HCT116 (cell line): ENCODE data around the gene WDR27. TPM values are rescaled to one million over a fixed set of nuclear protein-coding genes. Genes with fewer than 3 reads are reported as not detected.

Experiments used
- ATAC-seq: fragments of 200-7000 bp; cut with Tn5 transposase; 2 replicates; pipeline ENCODE4 v1.9.1; 2020; ENCODE audit warnings: mild to moderate bottlenecking, moderate library complexity
- BruUV-seq: library from RNA; stranded (reverse); fragments of 400-500 nt; replicated peaks from 2 replicates; lab custom pipeline; 2021; lab: Mats Ljungman, UMichigan
- CTCF ChIA-PET: fragments of 300-600 bp; sonication (Branson Sonifier 250); formaldehyde crosslinking; loops from one replicate; lab custom pipeline; 2021; ENCODE audit warnings: antibody characterized with exemption; lab: Charles Lee
- POLR2A ChIA-PET: fragments of 300-600, 350-600 bp; sonication (Branson Sonifier 250); formaldehyde crosslinking; loops from one replicate; lab custom pipeline; 2021; ENCODE audit warnings: antibody characterized with exemption; lab: Charles Lee
- RAD21 ChIA-PET, 2 experiments: fragments of 300-600 bp; sonication (Branson Sonifier 250); formaldehyde crosslinking; loops; one replicate each; lab custom pipeline; 2023; ENCODE audit warnings: low total read pairs in 2 of 2; ENCODE audit not compliant: uncharacterized antibody in 2 of 2, unreplicated experiment in 2 of 2, low non-redundant PET in 1 of 2; lab: Charles Lee
- DNase-seq: peaks from one replicate; pipeline ENCODE4 v3.0.0-alpha.2; 2010; ENCODE audit warnings: low read depth, low spot score
- H2AFZ ChIP-seq: fragments of 200-600 bp; shearing (Covaris generic), sonication (generic); 2 replicates; pipeline ENCODE4 v1.6.1; 2017; ENCODE audit warnings: low read depth, mixed run types, mixed read lengths, antibody characterized with exemption, low read length; ENCODE audit not compliant: poor library complexity, severe bottlenecking
- H3K27ac ChIP-seq: 2 replicates; pipeline ENCODE4 v1.5.1; 2012; ENCODE audit warnings: low read depth, low read length
- H3K27me3 ChIP-seq: fragments of 200-600 bp; sonication (generic); 2 replicates; pipeline ENCODE4 v1.6.1; 2016; ENCODE audit warnings: mixed run types, low read length, mixed read lengths; ENCODE audit not compliant: insufficient read depth
- H3K36me3 ChIP-seq, 2 experiments: fragments of 200-500 bp in 1 of 2; fragments of 200-600 bp in 1 of 2; sonication (Bioruptor generic) in 1 of 2; sonication (generic) in 1 of 2; 2 replicates each; pipeline versions ENCODE4 v1.5.1 to v1.6.1; 2014 to 2016; ENCODE audit warnings: low read length in 2 of 2, inconsistent platforms in 1 of 2, mixed read lengths in 1 of 2, mixed run types in 1 of 2; ENCODE audit not compliant: insufficient read depth in 2 of 2, control insufficient read depth in 1 of 2
- H3K4me1 ChIP-seq, 2 experiments: fragments of 200-600 bp in 1 of 2; sonication (generic) in 1 of 2; 2 replicates each; pipeline versions ENCODE4 v1.5.1 to v1.6.1; 2012 to 2017; ENCODE audit warnings: low read length in 2 of 2, inconsistent platforms in 1 of 2, mild to moderate bottlenecking in 1 of 2, mixed read lengths in 1 of 2, mixed run types in 1 of 2, moderate library complexity in 1 of 2; ENCODE audit not compliant: insufficient read depth in 2 of 2, control insufficient read depth in 1 of 2
- H3K4me2 ChIP-seq: fragments of 200-600 bp; sonication (generic); 2 replicates; pipeline ENCODE4 v1.6.1; 2017; ENCODE audit warnings: mixed run types, low read length, mixed read lengths
- H3K4me3 ChIP-seq, 2 experiments: fragments of 200-600 bp in 1 of 2; sonication (generic) in 1 of 2; replicated peaks in 1 of 2; 2 replicates each; pipeline ENCODE4 v1.5.1; 2011 to 2016; ENCODE audit warnings: low read length in 2 of 2, control low read depth in 1 of 2, low read depth in 1 of 2, mild to moderate bottlenecking in 1 of 2, mixed read lengths in 1 of 2, mixed run types in 1 of 2
- H3K79me2 ChIP-seq: fragments of 200-600 bp; sonication (generic); 2 replicates; pipeline ENCODE4 v1.6.1; 2017; ENCODE audit warnings: mild to moderate bottlenecking, mixed run types, low read length, moderate library complexity, mixed read lengths; ENCODE audit not compliant: insufficient read depth
- H3K9ac ChIP-seq: fragments of 200-600 bp; sonication (generic); 2 replicates; pipeline ENCODE4 v1.6.1; 2016; ENCODE audit warnings: low read length, mixed read lengths
- H3K9me2 ChIP-seq: fragments of 200-600 bp; sonication (generic), shearing (Covaris generic); 2 replicates; pipeline ENCODE4 v1.6.1; 2017; ENCODE audit warnings: mixed run types, mild to moderate bottlenecking, moderate library complexity; ENCODE audit not compliant: insufficient read depth
- H3K9me3 ChIP-seq, 2 experiments: fragments of 200-500 bp in 1 of 2; fragments of 200-600 bp in 1 of 2; sonication (Bioruptor generic) in 1 of 2; sonication (generic) in 1 of 2; 2 replicates each; pipeline ENCODE4 v1.6.1; 2014 to 2017; ENCODE audit warnings: low read length in 2 of 2, mixed read lengths in 2 of 2, inconsistent platforms in 1 of 2, low read depth in 1 of 2, mild to moderate bottlenecking in 1 of 2, mixed run types in 1 of 2, moderate library complexity in 1 of 2; ENCODE audit not compliant: control insufficient read depth in 1 of 2, insufficient read depth in 1 of 2
- H4K20me1 ChIP-seq: fragments of 200-600 bp; sonication (generic), shearing (Covaris generic); 2 replicates; pipeline ENCODE4 v1.6.1; 2017; ENCODE audit warnings: mixed run types, mild to moderate bottlenecking, moderate library complexity; ENCODE audit not compliant: insufficient read depth
- CBX3 ChIP-seq: IDR thresholded peaks from 2 replicates; pipeline ENCODE4 v1.6.1; 2012; ENCODE audit warnings: low read depth
- CEBPB ChIP-seq: IDR thresholded peaks from 2 replicates; pipeline ENCODE4 v1.6.1; 2012; ENCODE audit warnings: low read depth
- EGR1 ChIP-seq: IDR thresholded peaks from 2 replicates; pipeline ENCODE4 v1.6.1; 2012; ENCODE audit warnings: low read depth
- ELF1 ChIP-seq: IDR thresholded peaks from 2 replicates; pipeline ENCODE4 v1.6.1; 2012; ENCODE audit warnings: low read depth, borderline replicate concordance
- EZH2 ChIP-seq: fragments of 200-600 bp; sonication (generic); IDR thresholded peaks from 2 replicates; pipeline ENCODE4 v1.6.1; 2017; ENCODE audit warnings: antibody characterized with exemption, mixed run types
- FOSL1 ChIP-seq: IDR thresholded peaks from 2 replicates; pipeline ENCODE4 v1.6.1; 2012; ENCODE audit warnings: low read depth
- POLR2A ChIP-seq: IDR thresholded peaks from 2 replicates; pipeline ENCODE4 v1.7.0; 2011; ENCODE audit warnings: borderline replicate concordance; ENCODE audit not compliant: insufficient read depth, insufficient read length; ENCODE audit errors: extremely low read depth
- POLR2AphosphoS5 ChIP-seq: IDR thresholded peaks from 2 replicates; pipeline ENCODE4 v1.6.1; 2011; ENCODE audit warnings: mild to moderate bottlenecking, low read depth, low read length, moderate library complexity
- RAD21 ChIP-seq: IDR thresholded peaks from 2 replicates; pipeline ENCODE4 v1.6.1; 2012; ENCODE audit warnings: low read depth, mild to moderate bottlenecking
- SIN3A ChIP-seq: IDR thresholded peaks from 2 replicates; pipeline ENCODE4 v1.6.1; 2012; ENCODE audit warnings: low read depth
- SP1 ChIP-seq: IDR thresholded peaks from 2 replicates; pipeline ENCODE4 v1.6.1; 2012; ENCODE audit warnings: low read depth
- SRF ChIP-seq: IDR thresholded peaks from 2 replicates; pipeline ENCODE4 v1.6.1; 2012; ENCODE audit warnings: low read depth
- TCF7L2 ChIP-seq: IDR thresholded peaks from 2 replicates; pipeline ENCODE4 v1.7.0; 2011; ENCODE audit warnings: borderline replicate concordance, inconsistent platforms; ENCODE audit not compliant: insufficient read depth, insufficient read length; ENCODE audit errors: extremely low read depth
- YY1 ChIP-seq: IDR thresholded peaks from 2 replicates; pipeline ENCODE4 v1.6.1; 2011; ENCODE audit warnings: low read length, low read depth, moderate library complexity, mild to moderate bottlenecking; ENCODE audit not compliant: insufficient replicate concordance; ENCODE audit errors: extremely low read depth
- ZFX ChIP-seq: fragments of 450-650 bp; IDR thresholded peaks from 2 replicates; pipeline ENCODE4 v1.6.1; 2017
- intact Hi-C: fragments of 100-400 bp; cut with micrococcal nuclease; formaldehyde crosslinking; loops from 2 replicates; pipeline ENCODE4 v1.10.0; 2022
- total RNA-seq: library from RNA; stranded (reverse); gene quantifications from one replicate; pipeline ENCODE4 v1.2.1, GENCODE V29; 2021; ENCODE audit not compliant: unreplicated experiment
- TF ChIP-seq, protein P1 (sequence below): IDR thresholded peaks from 2 replicates; pipeline ENCODE4 v1.6.1; 2011; ENCODE audit warnings: mild to moderate bottlenecking, low read length, moderate library complexity; ENCODE audit not compliant: insufficient replicate concordance; ENCODE audit errors: extremely low read depth
- TF ChIP-seq, protein P2 (sequence below), 3 experiments: fragments of 200-600 bp in 1 of 3; sonication (generic) in 1 of 3; IDR thresholded peaks in 2 of 3; conservative IDR thresholded peaks in 1 of 3; 2 replicates each; pipeline ENCODE4 v1.5.1; 2012 to 2017; ENCODE audit warnings: low read depth in 2 of 3, low read length in 2 of 3, antibody characterized with exemption in 1 of 3, borderline replicate concordance in 1 of 3, control low read depth in 1 of 3, mild to moderate bottlenecking in 1 of 3, mixed read lengths in 1 of 3, mixed run types in 1 of 3, moderate library complexity in 1 of 3; ENCODE audit not compliant: insufficient read depth in 1 of 3

WDR27 gene
- total RNA-seq, 1 experiment from 2014 or later = 60.6 TPM

DNA sequence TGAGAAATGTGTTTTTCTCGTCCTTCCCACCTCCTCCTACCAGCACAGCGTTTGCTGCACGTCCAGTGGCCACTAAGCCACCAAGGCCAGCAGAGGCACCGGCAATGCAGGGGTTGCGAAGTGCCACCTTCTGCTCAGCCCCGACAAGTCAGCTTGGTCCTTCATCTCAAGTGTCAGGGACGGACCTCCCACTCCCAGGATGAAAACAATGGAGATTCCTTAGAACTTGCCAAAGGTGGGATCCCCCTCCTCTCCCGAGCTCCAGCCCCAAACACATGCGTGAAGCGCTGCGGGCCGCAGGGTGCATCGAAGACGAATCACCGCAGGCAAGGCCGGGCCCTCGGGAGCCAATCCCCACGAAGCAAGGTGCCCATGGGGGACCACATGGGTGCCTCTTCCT, 60.8 kb downstream of the WDR27 start (continued):
- TF ChIP-seq TCF7L2 (no peak), YY1 (no peak), SRF (no peak), RAD21 (no peak), EZH2 (no peak), ELF1 (no peak), SIN3A (no peak)
- TF ChIP-seq, protein P1, sequence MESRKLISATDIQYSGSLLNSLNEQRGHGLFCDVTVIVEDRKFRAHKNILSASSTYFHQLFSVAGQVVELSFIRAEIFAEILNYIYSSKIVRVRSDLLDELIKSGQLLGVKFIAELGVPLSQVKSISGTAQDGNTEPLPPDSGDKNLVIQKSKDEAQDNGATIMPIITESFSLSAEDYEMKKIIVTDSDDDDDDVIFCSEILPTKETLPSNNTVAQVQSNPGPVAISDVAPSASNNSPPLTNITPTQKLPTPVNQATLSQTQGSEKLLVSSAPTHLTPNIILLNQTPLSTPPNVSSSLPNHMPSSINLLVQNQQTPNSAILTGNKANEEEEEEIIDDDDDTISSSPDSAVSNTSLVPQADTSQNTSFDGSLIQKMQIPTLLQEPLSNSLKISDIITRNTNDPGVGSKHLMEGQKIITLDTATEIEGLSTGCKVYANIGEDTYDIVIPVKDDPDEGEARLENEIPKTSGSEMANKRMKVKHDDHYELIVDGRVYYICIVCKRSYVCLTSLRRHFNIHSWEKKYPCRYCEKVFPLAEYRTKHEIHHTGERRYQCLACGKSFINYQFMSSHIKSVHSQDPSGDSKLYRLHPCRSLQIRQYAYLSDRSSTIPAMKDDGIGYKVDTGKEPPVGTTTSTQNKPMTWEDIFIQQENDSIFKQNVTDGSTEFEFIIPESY = no peak
- TF ChIP-seq, protein P2, sequence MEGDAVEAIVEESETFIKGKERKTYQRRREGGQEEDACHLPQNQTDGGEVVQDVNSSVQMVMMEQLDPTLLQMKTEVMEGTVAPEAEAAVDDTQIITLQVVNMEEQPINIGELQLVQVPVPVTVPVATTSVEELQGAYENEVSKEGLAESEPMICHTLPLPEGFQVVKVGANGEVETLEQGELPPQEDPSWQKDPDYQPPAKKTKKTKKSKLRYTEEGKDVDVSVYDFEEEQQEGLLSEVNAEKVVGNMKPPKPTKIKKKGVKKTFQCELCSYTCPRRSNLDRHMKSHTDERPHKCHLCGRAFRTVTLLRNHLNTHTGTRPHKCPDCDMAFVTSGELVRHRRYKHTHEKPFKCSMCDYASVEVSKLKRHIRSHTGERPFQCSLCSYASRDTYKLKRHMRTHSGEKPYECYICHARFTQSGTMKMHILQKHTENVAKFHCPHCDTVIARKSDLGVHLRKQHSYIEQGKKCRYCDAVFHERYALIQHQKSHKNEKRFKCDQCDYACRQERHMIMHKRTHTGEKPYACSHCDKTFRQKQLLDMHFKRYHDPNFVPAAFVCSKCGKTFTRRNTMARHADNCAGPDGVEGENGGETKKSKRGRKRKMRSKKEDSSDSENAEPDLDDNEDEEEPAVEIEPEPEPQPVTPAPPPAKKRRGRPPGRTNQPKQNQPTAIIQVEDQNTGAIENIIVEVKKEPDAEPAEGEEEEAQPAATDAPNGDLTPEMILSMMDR (IDR thresholded peaks at IDR 0.05 in 2 of 3, conservative IDR thresholded peaks at IDR 0.05 in 1 of 3; ENCODE audit: borderline replicate concordance in 1 of 3, insufficient read depth in 1 of 3, low read depth in 2 of 3, low read length in 2 of 3) = no peak

DNA sequence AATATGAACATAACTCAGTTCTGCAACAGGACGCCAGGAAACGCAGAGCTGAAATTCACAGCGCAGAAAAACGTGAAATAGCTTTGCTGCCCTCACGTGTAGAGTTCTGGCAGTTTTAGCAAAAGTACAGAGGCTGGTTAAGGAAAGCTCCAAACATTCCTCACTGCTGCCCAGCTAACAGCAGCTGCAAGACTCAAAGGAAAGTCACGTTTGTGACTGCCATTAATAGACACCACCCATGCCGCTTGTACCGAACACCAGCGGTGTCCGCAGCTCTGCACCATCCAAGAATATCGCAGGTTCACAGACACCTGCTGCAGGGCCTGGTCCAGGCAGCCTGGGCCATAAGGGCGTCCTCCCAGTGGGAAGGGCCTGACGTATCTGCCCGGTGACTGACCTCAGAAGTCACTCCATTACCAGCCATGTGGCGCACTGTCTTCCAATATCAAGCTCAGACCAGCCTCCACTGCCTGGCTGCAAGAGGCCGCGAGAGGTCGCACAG, 61.4 kb downstream of the WDR27 start:
- Histone ChIP-seq H3K27ac (no peak overlapping the region), H3K79me2 (no peaks in the 10 kb centered on the region), H3K4me1 (peaks cover 0 to 6% of the 10 kb centered on the region in 2 experiments; a peak in 2 of 4 replicates), H3K9ac (no peak overlapping the region), H3K27me3 (no peaks in the 10 kb centered on the region), H3K4me3 (no peak overlapping the region), H3K9me2 (no peaks in the 10 kb centered on the region), H4K20me1 (no peaks in the 10 kb centered on the region), H3K9me3 (no peaks in the 10 kb centered on the region), H3K36me3 (no peaks in the 10 kb centered on the region; a peak in 1 of 4 replicates), H3K4me2 (no peak overlapping the region), H2AFZ (no peak overlapping the region)
- no TSS peak for BruUV-seq
- POLR2A ChIA-PET = no interaction called here
- CTCF ChIA-PET = no interaction called here
- intact Hi-C loops = no loop called here
- RAD21 ChIA-PET = no interaction called here
- ATAC-seq = peak; percentile 27; the same call in 1 of the 2 replicates
- no peak for DNase-seq
- TF ChIP-seq FOSL1 (no peak), SP1 (no peak), CBX3 (no peak), RAD21 (no peak), POLR2AphosphoS5 (no peak), ZFX (no peak), POLR2A (no peak), CEBPB (no peak), EGR1 (no peak), YY1 (no peak)
- TF ChIP-seq, protein P1 = no peak
- TF ChIP-seq, protein P2 (IDR thresholded peaks at IDR 0.05 in 2 of 3, conservative IDR thresholded peaks at IDR 0.05 in 1 of 3; ENCODE audit: borderline replicate concordance in 1 of 3, insufficient read depth in 1 of 3, low read depth in 2 of 3, low read length in 2 of 3) = no peak
